Hepatocyte (in vitro differentiated cells): ENCODE measurements around the gene IGSF22.

ENCODE experiments used
- EZH2 ChIP-seq: fragments of 200-600 bp; sonication (generic); IDR thresholded peaks from 2 replicates; pipeline ENCODE4 v1.6.1; 2016; ENCODE audit warnings: antibody characterized with exemption, mild to moderate bottlenecking, borderline replicate concordance
- EZH2phosphoT487 ChIP-seq: fragments of 200-600 bp; sonication (generic); IDR thresholded peaks from one replicate; pipeline ENCODE4 v1.6.1; 2018; ENCODE audit warnings: antibody characterized with exemption, mild to moderate bottlenecking, low read depth, moderate library complexity; ENCODE audit not compliant: unreplicated experiment, severe bottlenecking
- TF ChIP-seq, protein P1 (sequence below): fragments of 200-600 bp; sonication (generic); IDR thresholded peaks from 2 replicates; pipeline ENCODE4 v1.5.1; 2016; ENCODE audit warnings: antibody characterized with exemption, mild to moderate bottlenecking; ENCODE audit not compliant: poor library complexity

DNA sequence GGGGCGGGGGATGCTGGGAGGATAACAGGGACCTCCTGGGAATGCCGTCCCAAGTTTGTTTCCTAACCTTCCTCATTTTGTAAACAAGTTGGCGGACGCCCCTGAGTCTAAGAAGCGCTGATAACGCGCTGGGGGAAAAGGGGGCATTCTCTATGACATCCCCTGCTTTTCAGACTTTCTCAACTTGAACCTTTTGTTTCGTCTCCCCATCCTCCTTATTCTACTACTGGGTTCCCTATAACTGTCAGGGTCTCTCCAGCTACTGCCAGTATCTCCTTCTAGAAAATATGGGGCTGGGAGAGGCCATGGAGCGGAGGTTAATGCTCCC lies 26.8 kb downstream of the IGSF22 start:
- TF ChIP-seq, protein P1, sequence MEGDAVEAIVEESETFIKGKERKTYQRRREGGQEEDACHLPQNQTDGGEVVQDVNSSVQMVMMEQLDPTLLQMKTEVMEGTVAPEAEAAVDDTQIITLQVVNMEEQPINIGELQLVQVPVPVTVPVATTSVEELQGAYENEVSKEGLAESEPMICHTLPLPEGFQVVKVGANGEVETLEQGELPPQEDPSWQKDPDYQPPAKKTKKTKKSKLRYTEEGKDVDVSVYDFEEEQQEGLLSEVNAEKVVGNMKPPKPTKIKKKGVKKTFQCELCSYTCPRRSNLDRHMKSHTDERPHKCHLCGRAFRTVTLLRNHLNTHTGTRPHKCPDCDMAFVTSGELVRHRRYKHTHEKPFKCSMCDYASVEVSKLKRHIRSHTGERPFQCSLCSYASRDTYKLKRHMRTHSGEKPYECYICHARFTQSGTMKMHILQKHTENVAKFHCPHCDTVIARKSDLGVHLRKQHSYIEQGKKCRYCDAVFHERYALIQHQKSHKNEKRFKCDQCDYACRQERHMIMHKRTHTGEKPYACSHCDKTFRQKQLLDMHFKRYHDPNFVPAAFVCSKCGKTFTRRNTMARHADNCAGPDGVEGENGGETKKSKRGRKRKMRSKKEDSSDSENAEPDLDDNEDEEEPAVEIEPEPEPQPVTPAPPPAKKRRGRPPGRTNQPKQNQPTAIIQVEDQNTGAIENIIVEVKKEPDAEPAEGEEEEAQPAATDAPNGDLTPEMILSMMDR, result no peak
- TF ChIP-seq EZH2 (no peak), EZH2phosphoT487 (no peak)
